Ovary (tissue), 9 donors: Measurements from ENCODE around the gene OR5B12. TPM values are rescaled to one million over a fixed set of nuclear protein-coding genes. Genes with fewer than 3 reads are reported as not detected.

Source experiments
- DNase-seq, 5 donors: peaks; one replicate each; pipeline ENCODE4 v3.0.0-alpha.2; 2019 to 2020
- H3K27ac ChIP-seq, 2 donors: fragments of 200-600 bp; one replicate each; pipeline versions ENCODE4 v1.5.1 to v1.8.0; 2019 to 2022
- H3K27me3 ChIP-seq: fragments of 200-600 bp; one replicate; pipeline ENCODE4 v1.8.0; 2022
- H3K36me3 ChIP-seq: fragments of 200-600 bp; sonication (generic); one replicate; pipeline ENCODE4 v1.5.1; 2019
- H3K4me1 ChIP-seq: one replicate; pipeline ENCODE4 v1.8.1; 2013; ENCODE audit warnings: mild to moderate bottlenecking, moderate library complexity; ENCODE audit not compliant: insufficient read depth
- H3K4me3 ChIP-seq: fragments of 200-600 bp; sonication (generic); one replicate; pipeline ENCODE4 v1.5.1; 2017
- H3K9me3 ChIP-seq, 2 donors: fragments of 200-600 bp in 1 of 2; sonication (generic) in 1 of 2; one replicate each; pipeline versions ENCODE4 v1.5.1 to v1.8.1; 2013 to 2019; ENCODE audit warnings: mild to moderate bottlenecking in 1 of 2, moderate library complexity in 1 of 2
- CTCF ChIP-seq, 3 donors: fragments of 450-650 bp in 2 of 3; fragments of 200-600 bp in 1 of 3; IDR thresholded peaks; one replicate each; pipeline versions ENCODE4 v1.5.1 to v1.8.0; 2016 to 2022; ENCODE audit warnings: antibody characterized with exemption in 3 of 3, mild to moderate bottlenecking in 1 of 3
- EP300 ChIP-seq: sonication (generic); formaldehyde crosslinking; IDR thresholded peaks from one replicate; pipeline ENCODE4 v1.6.1; 2017; ENCODE audit warnings: antibody characterized with exemption
- POLR2A ChIP-seq: fragments of 450-650 bp; IDR thresholded peaks from one replicate; pipeline ENCODE4 v1.6.1; 2017; ENCODE audit warnings: antibody characterized with exemption, mild to moderate bottlenecking, moderate library complexity
- WGBS, 3 donors: extraction: QIAGEN DNeasy Blood & Tissue Kit in 1 of 3; methylation state at CpG; one replicate each; pipeline versions ENCODE4 v1.1.5 to v1.1.7; 2013 to 2017; 5-methylcytosine and 5-hydroxymethylcytosine counted together
- intact Hi-C, 4 donors: fragments of 100-400 bp; cut with DNase I; formaldehyde crosslinking; loops; one replicate each; pipeline versions ENCODE4 v1.11.0 to v1.15.1; 2022 to 2023
- polyA plus RNA-seq, 2 donors: library from polyadenylated mRNA; stranded (reverse); fragments of 200-250 nt in 1 of 2; fragments of 350-450 nt in 1 of 2; fragmentation: Illumina TruSeq in 1 of 2; extraction: RNeasy Lipid Tissue Mini Kit (QIAGEN cat#74804) in 1 of 2; gene quantifications; one replicate each; pipeline ENCODE4 v1.2.3, GENCODE V29; 2013 to 2014
- total RNA-seq, 7 donors: library from RNA; depleted of rRNA in 2 of 7; stranded (reverse); fragments of >200 nt in 2 of 7; fragmentation: NEBNext Ultra II Directional in 3 of 7; extraction: Animal tissue kit (Norgen Biotek cat#: 25700) in 3 of 7; gene quantifications; one replicate each; pipeline versions ENCODE4 v1.1.0 to v1.2.4, GENCODE V29; 2016 to 2023
- donor health status: DM: no; HTN: no; CAD: no; lungs with moderate emphysema.
- donor health status: DM: no; HTN: no; CAD: no.
- donor health status: Bipolar disorder and iron deficiency.
- donor health status: DM: yes; HTN: yes; CAD: no.
- donor health status: DM: no; HTN: no; CAD: no.
- donor health status: DM: yes; HTN: yes; CAD: no.

OR5B12 gene
- total and polyA plus RNA-seq, 9 donors = not detected

GRCh38 chr11:58438486-58438885, 3.5 kb downstream of the OR5B12 start:
- 17 to 64% (median 37%) methylated on average over 4 of the region's 4 CpGs for WGBS, 3 donors
- no peaks in the 10 kb centered on the region for H3K27me3 ChIP-seq
- H3K9me3 ChIP-seq = no peaks in the 10 kb centered on the region
- H3K4me3 ChIP-seq = no peak overlapping the region
- no peak for TF ChIP-seq POLR2A
- TF ChIP-seq EP300 = no peak
- no peak for TF ChIP-seq CTCF (IDR thresholded peaks at IDR 0.05)
- intact Hi-C loops = no loop called here
- H3K36me3 ChIP-seq = no peaks in the 10 kb centered on the region
- H3K27ac ChIP-seq = no peak overlapping the region
- DNase-seq = no peak
- H3K4me1 ChIP-seq = no peaks in the 10 kb centered on the region

DNA sequence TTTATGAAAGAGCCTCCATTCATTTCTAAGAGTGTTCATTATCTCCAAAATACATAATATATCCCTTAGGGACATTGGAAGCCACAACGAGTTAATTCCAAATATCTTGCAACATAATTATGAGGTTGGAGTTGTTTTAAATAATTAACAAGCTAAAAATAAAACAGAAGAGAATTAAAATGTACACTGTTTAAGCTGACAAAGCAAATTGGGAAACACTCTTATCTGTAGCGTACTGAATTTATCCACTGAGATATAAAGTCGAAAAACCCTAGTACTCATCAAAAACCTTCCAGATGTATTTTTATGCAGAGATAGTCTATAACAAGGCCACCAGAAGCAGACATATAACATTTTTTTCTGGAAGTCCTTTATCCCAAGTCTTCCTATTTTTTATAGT, 7.8 kb downstream of the OR5B12 start:
- H3K36me3 ChIP-seq = no peaks in the 10 kb centered on the region
- no peaks in the 10 kb centered on the region for H3K9me3 ChIP-seq
- no peaks in the 10 kb centered on the region for H3K27me3 ChIP-seq
- no peak overlapping the region for H3K4me3 ChIP-seq
- TF ChIP-seq POLR2A (no peak), CTCF (IDR thresholded peaks at IDR 0.05) (no peak), EP300 (no peak)
- H3K27ac ChIP-seq = no peak overlapping the region
- DNase-seq = no peak
- no peaks in the 10 kb centered on the region for H3K4me1 ChIP-seq
- intact Hi-C loops = no loop called here
- 38 to 70% (median 41%) methylated on average over 3 of the region's 3 CpGs for WGBS, 3 donors

GRCh38 chr11:58433638-58434203, 8.3 kb downstream of the OR5B12 start:
- intact Hi-C loops = no loop called here
- WGBS, 3 donors = 46 to 70% (median 57%) methylated on average over 3 of the region's 3 CpGs
- Histone ChIP-seq H3K27me3 (no peaks in the 10 kb centered on the region), H3K9me3 (no peaks in the 10 kb centered on the region), H3K4me3 (no peak overlapping the region), H3K4me1 (no peaks in the 10 kb centered on the region), H3K36me3 (no peaks in the 10 kb centered on the region), H3K27ac (no peak overlapping the region)
- DNase-seq = no peak
- TF ChIP-seq EP300 = no peak
- no peak for TF ChIP-seq CTCF (IDR thresholded peaks at IDR 0.05)
- TF ChIP-seq POLR2A = no peak

DNA sequence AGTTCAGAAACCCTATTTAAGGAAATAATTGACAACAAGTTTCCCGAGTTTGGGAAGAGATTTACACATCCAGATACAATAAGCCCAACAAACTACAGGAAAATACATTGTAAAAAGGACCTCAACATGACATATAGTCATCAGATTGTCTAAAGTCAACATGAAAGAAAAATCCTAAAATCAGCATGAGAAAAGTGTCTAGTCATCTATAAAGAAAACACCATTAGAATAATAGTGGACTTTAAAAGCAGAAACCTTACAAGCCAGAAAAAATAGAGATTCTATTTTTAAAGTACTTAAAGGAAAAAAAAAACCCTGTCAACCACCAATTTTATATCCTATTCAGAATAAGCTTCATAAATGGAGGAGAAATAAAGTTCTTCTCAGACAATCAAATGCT, 12.8 kb downstream of the OR5B12 start:
- Histone ChIP-seq H3K4me3 (no peak overlapping the region), H3K4me1 (no peaks in the 10 kb centered on the region), H3K27me3 (no peaks in the 10 kb centered on the region), H3K27ac (no peak overlapping the region), H3K9me3 (no peaks in the 10 kb centered on the region), H3K36me3 (no peaks in the 10 kb centered on the region)
- intact Hi-C loops = no loop called here
- 13 to 50% (median 40%) methylated on average over 1 of the region's 1 CpG for WGBS, 3 donors
- TF ChIP-seq EP300 = no peak
- no peak for TF ChIP-seq POLR2A
- TF ChIP-seq CTCF (IDR thresholded peaks at IDR 0.05) = no peak
- DNase-seq = no peak
